ENCODE results near the gene MT1H.

DNA sequence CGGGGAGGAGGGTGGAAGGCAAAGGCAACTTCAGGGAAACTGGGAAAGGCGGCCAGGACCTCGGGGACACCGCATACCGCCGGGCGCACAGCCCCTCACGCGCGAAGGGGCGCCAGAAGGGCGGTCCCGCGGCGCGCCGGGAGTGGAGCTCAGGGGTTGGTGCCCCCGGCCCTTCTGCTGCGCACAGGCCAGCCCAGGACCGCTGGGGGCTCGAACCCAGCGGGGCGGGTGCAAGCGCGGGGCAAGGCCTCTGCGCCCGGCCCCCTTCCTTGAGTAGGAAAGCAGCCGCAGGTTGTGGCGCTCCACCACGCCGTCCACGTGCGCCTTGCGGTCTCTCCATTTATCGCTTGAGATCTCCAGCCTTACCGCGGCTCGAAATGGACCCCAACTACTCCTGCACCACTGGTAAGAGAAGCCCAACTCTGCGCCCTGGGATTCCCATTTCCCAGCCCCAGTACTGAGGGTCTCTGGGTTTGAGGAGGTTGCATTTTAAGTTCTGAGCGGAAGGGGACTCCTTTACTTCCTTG is 34.1 kb upstream of the MT1H start:
- TF ChIP-seq POLR2A (IDR thresholded peaks at IDR 0.05) (no peak), CTCF (IDR thresholded peaks at IDR 0.05) (no peak)

Measured in Peyer's patch (tissue), 4 donors.